IMR-90 (cell line): ENCODE measurements around the gene OPCML. TPM values are rescaled to one million over a fixed set of nuclear protein-coding genes. Genes with fewer than 3 reads are reported as not detected.

Experiments used
- ATAC-seq: fragments of 200-7000 bp; cut with Tn5 transposase; 2 replicates; pipeline ENCODE4 v1.9.1; 2020; ENCODE audit warnings: low read depth, mild to moderate bottlenecking, moderate library complexity
- BruUV-seq: library from RNA; stranded (reverse); fragments of 400-500 nt; replicated peaks from 2 replicates; lab custom pipeline; 2021; lab: Mats Ljungman, UMichigan
- CTCF ChIA-PET: fragments of 300-600 bp; formaldehyde crosslinking; extraction: SDS; loops from one replicate; lab custom pipeline; 2021; ENCODE audit warnings: antibody characterized with exemption; lab: Yijun Ruan, JAX
- POLR2A ChIA-PET: fragments of 300-600 bp; sonication (Branson Sonifier 250); formaldehyde crosslinking; loops from one replicate; lab custom pipeline; 2022; ENCODE audit warnings: antibody characterized with exemption; ENCODE audit not compliant: unreplicated experiment; lab: Charles Lee
- DNase-seq: peaks from one replicate; pipeline ENCODE4 v3.0.0; 2013
- H2AFZ ChIP-seq: replicated peaks from 2 replicates; pipeline ENCODE3; 2013; ENCODE audit warnings: low read length, mild to moderate bottlenecking; ENCODE audit not compliant: poor library complexity
- H2AK5ac ChIP-seq: 2 replicates; pipeline ENCODE4 v1.6.1; 2013; ENCODE audit warnings: low read depth, low read length, inconsistent platforms
- H2AK9ac ChIP-seq: replicated peaks from 2 replicates; pipeline ENCODE3; 2013; ENCODE audit warnings: mild to moderate bottlenecking, low read depth, low read length, moderate library complexity; ENCODE audit not compliant: poor library complexity
- H2BK120ac ChIP-seq: 2 replicates; pipeline ENCODE4 v1.6.1; 2013; ENCODE audit warnings: low read depth, low read length, inconsistent platforms
- H2BK15ac ChIP-seq: 3 replicates; pipeline ENCODE4 v1.6.1; 2013; ENCODE audit warnings: low read depth, low read length, inconsistent platforms
- H2BK20ac ChIP-seq: 2 replicates; pipeline ENCODE4 v1.6.1; 2013; ENCODE audit warnings: low read depth, mild to moderate bottlenecking, inconsistent platforms, low read length, moderate library complexity
- H2BK5ac ChIP-seq: 2 replicates; pipeline ENCODE4 v1.6.1; 2013; ENCODE audit warnings: mild to moderate bottlenecking, low read depth, low read length, inconsistent platforms; ENCODE audit not compliant: poor library complexity, severe bottlenecking
- H3K14ac ChIP-seq: replicated peaks from 2 replicates; pipeline ENCODE4 v1.6.1; 2013; ENCODE audit warnings: low read depth, low read length, inconsistent platforms
- H3K18ac ChIP-seq: 2 replicates; pipeline ENCODE4 v1.6.1; 2013; ENCODE audit warnings: low read depth, low read length, control low read depth
- H3K23ac ChIP-seq: 2 replicates; pipeline ENCODE4 v1.6.1; 2013; ENCODE audit warnings: low read depth, low read length, inconsistent platforms
- H3K27ac ChIP-seq: 2 replicates; pipeline ENCODE4 v1.5.1; 2013; ENCODE audit warnings: mild to moderate bottlenecking, control low read depth, low read length; ENCODE audit not compliant: insufficient read depth
- H3K27me3 ChIP-seq: 2 replicates; pipeline ENCODE4 v1.6.1; 2013; ENCODE audit warnings: low read length; ENCODE audit not compliant: control insufficient read depth, insufficient read depth
- H3K36me3 ChIP-seq: 2 replicates; pipeline ENCODE4 v1.6.1; 2013; ENCODE audit warnings: low read length, mixed read lengths; ENCODE audit not compliant: control insufficient read depth, insufficient read depth
- H3K4ac ChIP-seq: 2 replicates; pipeline ENCODE4 v1.6.1; 2013; ENCODE audit warnings: low read depth, low read length, inconsistent platforms
- H3K4me1 ChIP-seq: 2 replicates; pipeline ENCODE4 v1.6.1; 2013; ENCODE audit warnings: low read length, mixed read lengths; ENCODE audit not compliant: control insufficient read depth, insufficient read depth
- H3K4me2 ChIP-seq: 2 replicates; pipeline ENCODE4 v1.6.1; 2013; ENCODE audit warnings: low read depth, mild to moderate bottlenecking, control low read depth, low read length, moderate library complexity
- H3K4me3 ChIP-seq: 2 replicates; pipeline ENCODE4 v1.5.1; 2013; ENCODE audit warnings: low read depth, mild to moderate bottlenecking, control low read depth, low read length, moderate library complexity; ENCODE audit not compliant: insufficient read depth
- H3K56ac ChIP-seq: 2 replicates; pipeline ENCODE4 v1.6.1; 2013; ENCODE audit warnings: low read length, inconsistent platforms; ENCODE audit not compliant: insufficient read depth; ENCODE audit errors: extremely low read depth
- H3K79me1 ChIP-seq, 2 experiments: 2 replicates each; pipeline ENCODE4 v1.6.1; 2013; ENCODE audit warnings: low read length in 2 of 2, inconsistent platforms in 1 of 2, low read depth in 1 of 2
- H3K9ac ChIP-seq: 2 replicates; pipeline ENCODE4 v1.6.1; 2013; ENCODE audit warnings: low read depth, low read length, control low read depth
- H3K9me1 ChIP-seq: 2 replicates; pipeline ENCODE4 v1.6.1; 2013; ENCODE audit warnings: low read length, inconsistent platforms; ENCODE audit not compliant: insufficient read depth
- H3K9me3 ChIP-seq: 2 replicates; pipeline ENCODE4 v1.6.1; 2013; ENCODE audit warnings: low read length; ENCODE audit not compliant: control insufficient read depth, insufficient read depth
- H4K20me1 ChIP-seq: 2 replicates; pipeline ENCODE4 v1.6.1; 2013; ENCODE audit warnings: low read length, inconsistent platforms; ENCODE audit not compliant: insufficient read depth
- H4K5ac ChIP-seq: 2 replicates; pipeline ENCODE4 v1.6.1; 2013; ENCODE audit warnings: mild to moderate bottlenecking, low read depth, low read length, control low read depth
- H4K8ac ChIP-seq, 2 experiments: 2 replicates each; pipeline ENCODE4 v1.6.1; 2013; ENCODE audit warnings: low read depth in 2 of 2, low read length in 2 of 2, control low read depth in 1 of 2, inconsistent platforms in 1 of 2
- H4K91ac ChIP-seq: 2 replicates; pipeline ENCODE4 v1.6.1; 2013; ENCODE audit warnings: low read depth, low read length, inconsistent platforms; ENCODE audit not compliant: insufficient read depth
- BHLHE40 ChIP-seq: fragments of 150-350 bp; IDR thresholded peaks from 2 replicates; pipeline ENCODE4 v1.6.1; 2016; ENCODE audit warnings: mild to moderate bottlenecking, low read depth, low read length
- CEBPB ChIP-seq: IDR thresholded peaks from 2 replicates; pipeline ENCODE4 v1.6.1; 2012; ENCODE audit warnings: low read depth, low read length, improper control_type of control experiment
- FOS ChIP-seq: fragments of 150-350 bp; IDR thresholded peaks from 2 replicates; pipeline ENCODE4 v1.6.1; 2016; ENCODE audit warnings: low read depth, low read length
- RFX5 ChIP-seq: IDR thresholded peaks from 2 replicates; pipeline ENCODE4 v1.8.0; 2012; ENCODE audit warnings: low read depth, mild to moderate bottlenecking, low read length, moderate library complexity
- SMC3 ChIP-seq: fragments of 150-350 bp; IDR thresholded peaks from 2 replicates; pipeline ENCODE4 v1.6.1; 2016; ENCODE audit warnings: low read depth, mild to moderate bottlenecking, antibody characterized with exemption, low read length, moderate library complexity
- WGBS, 2 experiments: methylation state at CpG; one replicate each; pipeline versions ENCODE4 v1.1.5 to v1.1.7; 2013; ENCODE audit warnings: missing lambda C conversion rate in 2 of 2; ENCODE audit not compliant: insufficient read length in 1 of 2; ENCODE audit errors: extremely low coverage in 2 of 2; 5-methylcytosine and 5-hydroxymethylcytosine counted together
- dilution Hi-C: fragments of 300-500 bp; cut with HindIII; formaldehyde crosslinking; loops from one replicate; pipeline ENCODE4 v1.14.3; 2018; ENCODE audit warnings: low sequenced_read_pairs; ENCODE audit not compliant: unreplicated experiment
- in situ Hi-C: fragments of 300-500 bp; cut with MboI; formaldehyde crosslinking; loops from 3 replicates; pipeline ENCODE4 v1.14.3; 2019; ENCODE audit warnings: low sequenced_read_pairs, inconsistent platforms, mixed read lengths
- intact Hi-C: fragments of 100-400 bp; cut with micrococcal nuclease; formaldehyde crosslinking; loops from 2 replicates; pipeline ENCODE4 v1.10.0; 2022
- polyA plus RNA-seq, 3 experiments: library from polyadenylated mRNA; depleted of rRNA; stranded (reverse); fragments of >200 nt; gene quantifications; 2 replicates each; pipeline ENCODE4 v1.2.3, GENCODE V29; 2012; ENCODE audit warnings: low replicate concordance in 1 of 3
- total RNA-seq: library from RNA; depleted of rRNA; stranded (reverse); fragments of >200 nt; gene quantifications from 2 replicates; pipeline ENCODE4 v1.2.3, GENCODE V29; 2012
- TF ChIP-seq, protein P1 (sequence below): fragments of 150-350 bp; IDR thresholded peaks from 2 replicates; pipeline ENCODE4 v1.6.1; 2017; ENCODE audit warnings: mild to moderate bottlenecking, antibody characterized with exemption, low read length, low read depth

Gene OPCML
- total and polyA plus RNA-seq, 2 of the 4 experiments (the other 2 are of a cell fraction): under 0.01 to 2.6 TPM

- no peaks in the 10 kb centered on the region for H3K79me1 ChIP-seq
- TF ChIP-seq RFX5 (no peak), CEBPB (no peak), FOS (no peak), BHLHE40 (no peak), SMC3 (no peak)
- TF ChIP-seq, protein P1, sequence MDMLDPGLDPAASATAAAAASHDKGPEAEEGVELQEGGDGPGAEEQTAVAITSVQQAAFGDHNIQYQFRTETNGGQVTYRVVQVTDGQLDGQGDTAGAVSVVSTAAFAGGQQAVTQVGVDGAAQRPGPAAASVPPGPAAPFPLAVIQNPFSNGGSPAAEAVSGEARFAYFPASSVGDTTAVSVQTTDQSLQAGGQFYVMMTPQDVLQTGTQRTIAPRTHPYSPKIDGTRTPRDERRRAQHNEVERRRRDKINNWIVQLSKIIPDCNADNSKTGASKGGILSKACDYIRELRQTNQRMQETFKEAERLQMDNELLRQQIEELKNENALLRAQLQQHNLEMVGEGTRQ: no peak
- H4K91ac ChIP-seq: no peak overlapping the region
- H4K20me1 ChIP-seq: no peaks in the 10 kb centered on the region
- ATAC-seq: no peak
- H3K9ac ChIP-seq: no peak overlapping the region
- no peaks in the 10 kb centered on the region for H3K27me3 ChIP-seq
- no peak overlapping the region for H3K4me3 ChIP-seq
- no peaks in the 10 kb centered on the region for H3K4me1 ChIP-seq
- H3K18ac ChIP-seq: no peak overlapping the region
- ChIA-PET POLR2A (no interaction called here), CTCF (no interaction called here)
- H2BK20ac ChIP-seq: no peak overlapping the region
- H3K36me3 ChIP-seq: no peaks in the 10 kb centered on the region
- no peaks in the 10 kb centered on the region for H3K9me1 ChIP-seq
- H2AK9ac ChIP-seq: no peak overlapping the region
- DNase-seq: no peak
- no peak overlapping the region for H3K14ac ChIP-seq
- no peak overlapping the region for H2AK5ac ChIP-seq
- H4K8ac ChIP-seq: no peak overlapping the region
- H2BK15ac ChIP-seq: no peak overlapping the region
- BruUV-seq: no TSS peak
- H3K4me2 ChIP-seq: no peak overlapping the region
- no peak overlapping the region for H2BK120ac ChIP-seq
- H2BK5ac ChIP-seq: no peak overlapping the region
- no peak overlapping the region for H3K56ac ChIP-seq
- no peak overlapping the region for H3K4ac ChIP-seq
- no peak overlapping the region for H3K27ac ChIP-seq
- WGBS, 2 experiments: no CpG with 5 or more reads among the region's 3 CpGs
- no peak overlapping the region for H2AFZ ChIP-seq
- in situ Hi-C loops (no loop called here), dilution Hi-C loops (no loop called here), intact Hi-C loops (no loop called here)
- H4K5ac ChIP-seq: no peak overlapping the region
- H3K23ac ChIP-seq: no peak overlapping the region
- no peaks in the 10 kb centered on the region for H3K9me3 ChIP-seq
Observed at GRCh38 chr11:132463295-132464002, 1068.9 kb downstream of the OPCML start.
